ENCODE measurements around the gene GNLY.
A peak's percentile ranks its signal among the peaks of the same experiment; 100 is the strongest.

Gene GNLY

GRCh38 chr2:85684806-85685205 is 9.4 kb upstream of the GNLY start:
- no peak for DNase-seq (ENCODE audit: low read depth)

DNA sequence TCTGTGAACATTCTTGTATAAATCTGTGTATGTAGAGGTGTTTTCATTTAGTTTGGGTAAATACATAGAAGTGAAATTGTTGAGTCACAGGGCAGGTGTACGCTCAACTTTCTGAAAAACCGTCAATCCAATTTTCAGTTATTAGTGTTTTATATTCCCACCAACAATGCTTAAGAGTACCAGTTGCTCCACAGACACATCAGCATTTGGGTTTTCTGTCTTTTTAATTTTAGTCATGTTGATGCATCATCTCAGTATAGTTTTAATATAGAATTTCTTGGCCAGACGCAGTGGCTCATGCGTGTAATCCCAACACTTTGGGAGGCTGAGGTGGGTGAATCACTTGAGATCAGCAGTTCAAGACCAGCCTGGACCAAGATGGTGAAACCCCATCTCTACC is 3.2 kb upstream of the GNLY start:
- no peak for DNase-seq (ENCODE audit: low read depth)

DNA sequence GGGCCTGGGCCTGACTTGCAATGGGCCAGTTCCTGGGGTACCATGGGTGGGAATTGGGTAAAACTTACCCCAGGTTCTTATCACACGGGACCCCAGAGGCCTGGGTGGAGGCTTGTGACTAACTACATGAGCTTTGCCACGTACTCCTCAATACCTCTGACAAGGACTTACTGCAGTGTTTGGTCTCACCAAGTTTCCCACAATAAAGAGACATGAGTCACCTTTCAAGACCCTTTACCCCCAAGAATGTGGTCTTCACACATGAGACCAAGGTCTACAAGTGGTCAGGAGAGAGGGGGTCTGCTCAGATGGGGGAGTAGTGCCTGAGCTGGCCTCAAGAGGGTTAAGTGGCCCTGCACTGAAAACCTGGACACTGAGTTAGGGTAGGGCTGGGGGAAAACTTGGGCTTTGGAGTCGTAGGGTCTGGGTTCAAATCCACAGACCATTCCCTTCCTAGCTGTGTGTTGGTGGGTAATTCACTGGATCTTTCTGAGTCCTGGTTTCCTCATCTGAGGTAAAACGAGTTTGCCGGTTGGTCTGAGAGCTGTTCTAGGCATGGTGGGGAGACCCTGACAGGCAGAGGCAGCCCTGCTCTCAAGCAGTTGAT is 2.0 kb upstream of the GNLY start:
- DNase-seq (ENCODE audit: low read depth) = no peak

GRCh38 chr2:85695121-85695520 is 963 bp downstream of the GNLY start:
- DNase-seq (ENCODE audit: low read depth) = no peak

DNA sequence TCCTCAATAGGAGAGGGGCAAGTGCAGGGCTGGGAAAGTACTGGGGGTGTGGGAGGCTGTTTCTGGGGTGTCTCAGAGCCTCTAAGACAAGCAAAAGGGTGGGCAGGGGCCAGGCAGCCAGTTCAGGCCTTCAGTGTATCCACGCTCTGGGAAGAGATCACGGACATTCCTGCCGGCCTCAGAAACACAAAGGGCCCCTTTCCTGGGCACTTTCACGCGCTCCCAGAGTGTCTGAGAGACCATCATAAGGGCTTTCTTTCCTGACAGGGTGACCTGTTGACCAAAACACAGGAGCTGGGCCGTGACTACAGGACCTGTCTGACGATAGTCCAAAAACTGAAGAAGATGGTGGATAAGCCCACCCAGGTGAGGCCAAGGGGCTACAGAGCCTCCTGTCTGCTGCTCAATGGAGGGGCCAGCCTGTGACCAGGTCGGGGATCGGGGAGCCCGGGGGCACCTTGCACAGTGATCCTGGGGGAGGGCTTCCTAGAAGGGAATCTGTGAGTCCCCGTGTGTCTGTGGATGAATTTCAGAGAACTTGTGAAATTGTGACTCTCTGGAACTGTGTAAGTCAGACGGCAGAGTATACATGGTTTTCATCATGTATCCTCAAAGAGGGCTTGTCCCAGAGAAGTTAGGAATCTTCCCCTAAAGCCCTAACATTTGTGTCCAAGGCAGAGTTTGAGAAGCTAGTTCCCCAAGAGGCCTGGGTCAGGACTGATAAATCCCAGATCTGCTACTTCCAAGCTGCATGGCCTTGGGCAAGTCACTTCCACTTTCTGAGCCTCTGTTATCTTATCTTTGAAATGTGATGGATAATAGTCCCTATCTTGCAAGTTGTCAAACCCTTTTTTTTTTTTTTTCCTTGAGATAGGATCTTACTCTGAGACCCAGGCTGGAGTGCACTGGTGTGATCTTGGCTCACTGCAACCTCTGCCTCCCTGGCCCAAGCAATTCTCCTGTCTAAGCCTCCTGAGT is 1.8 kb downstream of the GNLY start:
- DNase-seq (ENCODE audit: low read depth) = no peak

DNA sequence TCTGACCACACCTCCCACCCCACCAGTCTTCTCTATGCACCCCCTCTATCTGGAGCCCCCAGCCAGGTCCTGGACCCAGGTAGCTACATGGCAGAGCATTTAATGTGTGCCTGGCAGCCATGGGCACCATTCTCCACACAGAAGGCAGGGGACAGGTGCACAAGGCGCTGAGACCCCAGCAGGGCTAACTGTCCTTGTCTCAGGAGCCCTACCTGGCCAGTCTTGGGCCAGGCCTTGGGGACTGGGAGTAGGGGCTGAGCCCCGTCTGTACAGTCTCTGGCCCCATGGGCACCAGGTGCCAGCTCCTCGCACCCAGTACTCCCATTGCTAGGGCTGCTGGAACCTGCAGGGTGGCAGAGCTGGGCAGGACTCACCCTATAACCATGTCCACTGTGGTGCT is 2.9 kb downstream of the GNLY start:
- DNase-seq (ENCODE audit: low read depth) = no peak

DNA sequence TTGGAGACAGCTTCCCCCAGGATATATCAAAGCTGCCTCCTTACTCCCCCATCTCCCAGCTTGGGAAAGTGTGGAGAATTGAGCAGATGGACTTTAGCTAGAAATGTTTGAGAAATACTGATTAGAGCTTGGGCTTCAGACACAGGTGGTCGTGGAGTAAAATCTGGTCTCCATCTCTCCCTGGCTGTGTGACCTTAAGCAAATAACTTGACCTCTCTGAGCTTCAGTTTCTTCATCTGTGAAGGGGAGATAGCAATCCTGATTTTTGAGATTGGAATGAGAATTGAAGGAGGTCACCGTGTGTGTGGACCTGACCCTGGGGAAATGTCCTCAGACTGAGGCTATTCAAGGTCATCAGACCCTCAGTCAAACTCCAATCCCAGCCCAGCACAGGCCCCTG is 3.6 kb downstream of the GNLY start:
- DNase-seq (ENCODE audit: low read depth) = no peak

DNA sequence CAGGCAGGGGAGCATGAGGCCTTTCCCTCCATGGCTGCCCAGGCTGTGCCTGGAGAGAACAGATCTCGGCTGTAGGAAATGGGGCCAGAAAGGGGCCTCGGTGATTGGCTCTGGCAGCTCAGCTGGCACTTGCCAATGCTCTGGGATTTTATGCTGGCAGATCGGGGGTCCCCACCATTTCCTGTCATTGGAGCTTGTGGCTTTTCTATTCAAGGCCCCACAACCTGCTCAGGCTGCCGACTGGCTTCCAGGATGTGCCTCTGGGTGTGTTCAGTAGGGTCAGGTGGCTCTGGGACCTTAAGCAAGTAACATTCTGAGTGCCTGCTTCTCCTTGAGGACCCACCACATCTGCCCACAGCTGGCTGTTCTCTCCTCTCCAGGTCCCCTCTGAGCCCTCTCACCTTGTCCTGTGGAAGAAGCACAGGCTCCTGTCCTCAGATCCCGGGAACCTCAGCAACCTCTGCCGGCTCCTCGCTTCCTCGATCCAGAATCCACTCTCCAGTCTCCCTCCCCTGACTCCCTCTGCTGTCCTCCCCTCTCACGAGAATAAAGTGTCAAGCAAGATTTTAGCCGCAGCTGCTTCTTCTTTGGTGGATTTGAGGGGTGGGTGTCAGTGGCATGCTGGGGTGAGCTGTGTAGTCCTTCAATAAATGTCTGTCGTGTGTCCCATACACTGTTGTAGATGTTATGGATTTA is 4.2 kb downstream of the GNLY start:
- no peak for DNase-seq (ENCODE audit: low read depth)

GRCh38 chr2:85698880-85699254 is 4.7 kb downstream of the GNLY start:
- no peak for DNase-seq (ENCODE audit: low read depth)

DNA sequence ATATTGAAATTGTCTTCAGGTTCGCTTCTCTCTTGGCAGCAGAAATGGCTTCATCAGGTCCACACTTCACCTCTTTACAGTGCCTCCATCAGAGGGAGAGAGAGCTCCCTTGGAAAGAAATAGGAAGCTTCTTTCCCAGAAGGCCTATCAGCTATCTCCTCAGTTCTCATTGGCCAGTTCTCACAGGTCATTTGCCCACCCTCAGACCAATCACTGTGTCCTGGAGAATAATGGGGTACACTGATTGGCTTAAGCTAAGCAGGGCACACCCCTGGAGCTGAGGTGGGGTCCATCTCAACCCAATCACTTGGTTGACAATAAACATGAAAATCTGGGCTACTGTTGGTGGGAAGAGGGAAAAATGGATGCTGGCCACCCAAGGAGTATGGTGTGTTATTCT is 5.2 kb downstream of the GNLY start:
- DNase-seq (ENCODE audit: low read depth) = no peak

- no peak for DNase-seq (ENCODE audit: low read depth)
Observed at GRCh38 chr2:85702172-85702571, 8.0 kb downstream of the GNLY start.

DNA sequence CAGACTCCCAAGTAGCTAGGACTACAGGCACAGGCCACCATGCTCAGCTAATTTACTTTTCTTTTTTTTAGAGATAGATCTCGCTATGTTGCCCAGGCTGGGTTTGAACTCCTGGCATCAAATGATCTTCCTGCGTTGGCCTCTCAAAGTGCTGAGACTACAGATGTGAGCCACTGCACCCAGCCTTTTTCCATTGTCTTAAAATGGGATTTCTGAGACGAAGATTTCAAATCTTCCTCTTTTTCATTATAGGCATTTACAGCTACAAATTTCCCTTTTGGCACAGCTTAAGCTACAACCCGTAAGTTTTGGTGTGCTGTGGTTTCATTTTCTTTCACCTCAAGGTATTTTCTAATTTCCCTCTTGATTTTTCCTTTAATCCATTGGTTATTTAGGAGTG is 8.6 kb downstream of the GNLY start:
- no peak for DNase-seq (ENCODE audit: low read depth)

GRCh38 chr2:85703329-85703728 is 9.2 kb downstream of the GNLY start:
- no peak for DNase-seq (ENCODE audit: low read depth)

DNA sequence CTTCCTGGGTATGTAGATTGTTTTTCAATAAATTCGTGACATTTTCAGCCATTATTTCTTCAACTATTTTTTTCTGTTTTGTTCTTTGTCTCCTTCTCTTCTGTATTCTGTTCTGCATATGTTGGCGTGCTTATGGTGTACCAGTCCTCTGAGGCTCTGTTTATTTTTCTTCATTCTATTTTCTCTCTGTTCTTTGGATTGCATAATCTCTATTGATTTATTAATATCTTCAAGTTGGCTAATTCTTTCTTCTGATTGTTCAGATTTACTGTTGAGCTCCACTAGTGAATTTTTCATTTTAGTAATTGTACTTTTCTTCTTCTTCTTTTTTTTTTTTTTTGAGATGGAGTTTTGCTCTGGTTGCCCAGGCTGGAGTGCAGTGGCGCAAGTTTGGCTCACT is 9.9 kb downstream of the GNLY start:
- DNase-seq (ENCODE audit: low read depth) = no peak

DNA sequence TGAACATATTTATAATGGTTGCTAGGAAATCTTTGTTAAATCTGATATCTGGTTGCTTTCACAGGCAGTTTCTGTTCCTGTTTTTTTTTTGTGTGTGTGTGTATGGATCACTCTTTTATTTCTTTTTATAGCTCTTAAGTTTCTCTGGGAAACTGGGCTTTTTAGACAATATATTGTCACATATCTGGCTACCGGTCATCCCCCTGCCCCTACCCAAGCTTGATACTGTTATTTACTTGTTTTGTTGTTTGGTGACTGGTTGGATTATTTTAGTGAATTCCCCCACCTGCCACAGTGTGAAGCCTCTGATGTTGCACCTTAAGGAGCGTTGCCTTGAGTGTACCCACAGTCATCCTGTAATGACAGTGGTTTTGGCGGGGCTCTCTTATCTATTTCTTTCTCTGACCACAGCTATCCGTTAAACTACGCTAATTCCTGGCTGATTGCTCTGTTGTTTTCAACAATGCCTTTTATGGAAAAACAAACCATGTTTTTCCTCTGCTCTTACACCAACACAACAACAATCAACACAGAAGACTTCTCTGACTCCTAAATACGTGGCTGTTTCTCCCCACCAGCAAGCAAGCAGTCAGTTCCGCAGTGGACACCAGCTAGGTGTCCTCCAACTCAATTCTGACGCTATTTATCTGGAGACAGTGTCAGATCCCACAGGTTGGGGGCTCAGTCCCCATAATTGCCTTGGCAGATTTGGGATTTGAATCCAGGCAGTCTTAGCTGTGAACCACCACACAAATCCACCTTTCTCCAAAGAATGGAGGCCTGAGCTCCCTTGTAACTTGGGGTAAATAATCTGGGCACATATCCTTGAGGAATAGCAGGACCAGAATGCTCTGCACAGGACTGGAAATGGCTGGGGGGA is 10.9 kb downstream of the GNLY start:
- peak; percentile 32 for DNase-seq (ENCODE audit: low read depth)

- no peak for DNase-seq (ENCODE audit: low read depth)
Observed at GRCh38 chr2:85705680-85706039, 11.5 kb downstream of the GNLY start.

GRCh38 chr2:85706063-85706462 is 11.9 kb downstream of the GNLY start:
- DNase-seq (ENCODE audit: low read depth) = no peak

GRCh38 chr2:85706599-85707296 is 12.6 kb downstream of the GNLY start:
- no peak for DNase-seq (ENCODE audit: low read depth)

GRCh38 chr2:85707304-85707703 is 13.1 kb downstream of the GNLY start:
- DNase-seq (ENCODE audit: low read depth) = peak; percentile 60

DNA sequence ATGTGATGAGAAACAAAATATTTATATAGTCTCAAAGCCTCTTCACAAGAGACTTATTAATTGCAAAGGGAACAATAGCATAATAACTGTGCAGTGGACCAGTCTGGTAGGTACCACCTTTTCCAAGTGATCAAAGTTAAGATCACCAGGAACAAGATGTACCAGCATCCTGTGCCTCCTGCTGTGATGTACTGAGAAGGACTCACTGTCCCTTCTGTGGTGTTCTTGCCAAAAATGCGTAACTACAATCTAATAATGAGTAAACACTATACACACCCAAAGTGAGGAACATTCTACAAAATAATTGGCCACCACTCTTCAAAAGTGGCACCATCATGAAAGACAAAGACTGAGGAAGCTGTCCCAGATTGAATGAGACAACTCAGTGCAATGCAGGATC is 14.5 kb downstream of the GNLY start:
- DNase-seq (ENCODE audit: low read depth) = no peak

DNA sequence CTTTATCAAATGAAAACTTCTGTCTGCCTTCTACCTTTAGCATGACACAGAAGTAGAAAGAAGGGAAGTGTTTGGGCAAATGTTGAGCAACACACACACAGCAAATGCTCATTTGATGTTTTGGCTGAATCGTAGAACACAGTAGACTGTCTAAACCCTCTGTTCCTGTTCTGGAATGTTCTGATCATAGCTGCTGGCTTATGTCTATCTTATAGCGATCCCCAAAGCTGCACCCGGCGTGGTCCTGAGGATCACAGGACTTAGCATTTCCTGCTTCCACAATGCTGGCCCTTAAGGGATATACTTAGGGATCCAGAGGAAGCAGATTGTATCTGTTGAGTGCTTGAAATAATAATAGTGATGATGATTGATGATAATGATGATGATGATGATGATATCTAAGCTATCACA is 15.2 kb downstream of the GNLY start:
- DNase-seq (ENCODE audit: low read depth) = no peak

All from activated gamma-delta T cell treated with anti-CD3 and anti-CD28 coated beads, Interleukin-2, amount 50 U/mL, for 16 hours (primary cell).